ENCODE measurements around the gene RAPGEF3. TPM values are rescaled to one million over a fixed set of nuclear protein-coding genes. Genes with fewer than 3 reads are reported as not detected.

Gene RAPGEF3
- total and polyA plus RNA-seq, 2 of the 13 experiments (the other 11 are each of a cell fraction or from before 2014, with no cell fraction given), result 0.07 TPM

DNA sequence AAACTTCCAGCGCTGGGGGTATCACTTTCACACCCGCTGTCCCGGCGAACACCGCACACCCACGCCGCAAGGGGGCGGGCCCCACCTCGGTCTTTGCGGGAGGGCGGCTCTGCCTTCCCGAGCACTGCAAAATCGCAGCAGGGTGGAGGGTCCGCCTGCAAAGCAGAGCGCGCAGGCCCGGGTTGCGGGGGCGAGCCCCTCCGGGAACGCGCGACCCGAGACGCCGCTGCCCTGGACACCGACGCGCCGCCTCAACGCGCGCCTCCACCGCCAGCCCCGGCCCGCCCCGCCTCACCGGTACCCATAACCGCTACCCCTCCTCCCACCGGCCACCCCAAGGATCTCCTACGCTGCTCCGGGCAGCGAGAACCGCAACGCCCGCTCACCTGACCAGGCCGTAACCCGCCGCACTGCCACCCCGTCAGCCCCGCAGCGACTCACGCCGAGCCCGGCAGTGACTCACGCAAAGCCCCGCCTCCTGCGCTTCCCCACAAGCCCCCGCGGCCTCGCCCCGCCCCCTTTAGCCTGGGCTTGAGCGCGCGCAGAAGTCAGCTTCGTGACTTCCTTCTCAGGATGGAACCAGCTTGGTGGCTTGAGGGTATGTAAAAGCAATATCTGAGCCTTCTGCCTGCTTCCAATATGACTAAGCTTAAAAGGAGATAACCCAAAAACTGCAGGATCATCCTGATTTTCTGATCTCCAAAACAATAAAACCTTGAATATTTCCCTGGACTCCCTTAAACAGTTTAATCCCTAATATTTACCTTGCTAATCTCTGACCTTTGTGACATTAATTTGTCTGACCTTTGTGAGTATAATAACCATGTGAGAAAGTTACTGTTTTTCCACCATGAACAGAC, 52.9 kb downstream of the RAPGEF3 start, which contains the start of gene RPAP3 (continued):
- TF ChIP-seq MED8 (CRISPR knock-in tag; IDR thresholded peaks at IDR 0.05; ENCODE audit: insufficient replicate concordance) (peak; percentile 63), IRX3 (CRISPR knock-in tag; IDR thresholded peaks at IDR 0.05; ENCODE audit: borderline replicate concordance, low read depth) (peak; percentile 85; the same call in 1 of the 2 replicates), ZBTB7A (CRISPR knock-in tag; IDR thresholded peaks at IDR 0.05) (no peak), ZNF605 (CRISPR knock-in tag; IDR thresholded peaks at IDR 0.05) (no peak), YY1 (IDR thresholded peaks at IDR 0.05; ENCODE audit: insufficient read depth, insufficient replicate concordance, low read depth, low read length) (peak; percentile 42), ZMAT3 (CRISPR knock-in tag; conservative IDR thresholded peaks at IDR 0.05) (no peak), CHD2 (IDR thresholded peaks at IDR 0.05; ENCODE audit: low read depth, low read length) (peak; percentile 26; the same call in 1 of the 2 replicates), ERF (CRISPR knock-in tag; IDR thresholded peaks at IDR 0.05) (peak; percentile 67; the same call in 1 of the 2 replicates), ZNF432 (CRISPR knock-in tag; IDR thresholded peaks at IDR 0.05; ENCODE audit: borderline replicate concordance) (no peak), SP1 (IDR thresholded peaks at IDR 0.05) (no peak), SP1 (CRISPR knock-in tag; IDR thresholded peaks at IDR 0.05) (peak; percentile 82), MXI1 (IDR thresholded peaks at IDR 0.05; ENCODE audit: borderline replicate concordance, low read depth, low read length) (peak; percentile 21; the same call in 1 of the 3 replicates), KDM5A (IDR thresholded peaks at IDR 0.05; ENCODE audit: borderline replicate concordance, low read length) (peak; percentile 59), THAP11 (CRISPR knock-in tag; IDR thresholded peaks at IDR 0.05) (peak; percentile 80)
- TF ChIP-seq, protein P1, sequence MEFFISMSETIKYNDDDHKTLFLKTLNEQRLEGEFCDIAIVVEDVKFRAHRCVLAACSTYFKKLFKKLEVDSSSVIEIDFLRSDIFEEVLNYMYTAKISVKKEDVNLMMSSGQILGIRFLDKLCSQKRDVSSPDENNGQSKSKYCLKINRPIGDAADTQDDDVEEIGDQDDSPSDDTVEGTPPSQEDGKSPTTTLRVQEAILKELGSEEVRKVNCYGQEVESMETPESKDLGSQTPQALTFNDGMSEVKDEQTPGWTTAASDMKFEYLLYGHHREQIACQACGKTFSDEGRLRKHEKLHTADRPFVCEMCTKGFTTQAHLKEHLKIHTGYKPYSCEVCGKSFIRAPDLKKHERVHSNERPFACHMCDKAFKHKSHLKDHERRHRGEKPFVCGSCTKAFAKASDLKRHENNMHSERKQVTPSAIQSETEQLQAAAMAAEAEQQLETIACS (CRISPR knock-in tag; IDR thresholded peaks at IDR 0.05), result peak; percentile 85
- TF ChIP-seq, protein P2, sequence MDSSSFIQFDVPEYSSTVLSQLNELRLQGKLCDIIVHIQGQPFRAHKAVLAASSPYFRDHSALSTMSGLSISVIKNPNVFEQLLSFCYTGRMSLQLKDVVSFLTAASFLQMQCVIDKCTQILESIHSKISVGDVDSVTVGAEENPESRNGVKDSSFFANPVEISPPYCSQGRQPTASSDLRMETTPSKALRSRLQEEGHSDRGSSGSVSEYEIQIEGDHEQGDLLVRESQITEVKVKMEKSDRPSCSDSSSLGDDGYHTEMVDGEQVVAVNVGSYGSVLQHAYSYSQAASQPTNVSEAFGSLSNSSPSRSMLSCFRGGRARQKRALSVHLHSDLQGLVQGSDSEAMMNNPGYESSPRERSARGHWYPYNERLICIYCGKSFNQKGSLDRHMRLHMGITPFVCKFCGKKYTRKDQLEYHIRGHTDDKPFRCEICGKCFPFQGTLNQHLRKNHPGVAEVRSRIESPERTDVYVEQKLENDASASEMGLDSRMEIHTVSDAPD (CRISPR knock-in tag; IDR thresholded peaks at IDR 0.05), result no peak
- TF ChIP-seq, protein P3, sequence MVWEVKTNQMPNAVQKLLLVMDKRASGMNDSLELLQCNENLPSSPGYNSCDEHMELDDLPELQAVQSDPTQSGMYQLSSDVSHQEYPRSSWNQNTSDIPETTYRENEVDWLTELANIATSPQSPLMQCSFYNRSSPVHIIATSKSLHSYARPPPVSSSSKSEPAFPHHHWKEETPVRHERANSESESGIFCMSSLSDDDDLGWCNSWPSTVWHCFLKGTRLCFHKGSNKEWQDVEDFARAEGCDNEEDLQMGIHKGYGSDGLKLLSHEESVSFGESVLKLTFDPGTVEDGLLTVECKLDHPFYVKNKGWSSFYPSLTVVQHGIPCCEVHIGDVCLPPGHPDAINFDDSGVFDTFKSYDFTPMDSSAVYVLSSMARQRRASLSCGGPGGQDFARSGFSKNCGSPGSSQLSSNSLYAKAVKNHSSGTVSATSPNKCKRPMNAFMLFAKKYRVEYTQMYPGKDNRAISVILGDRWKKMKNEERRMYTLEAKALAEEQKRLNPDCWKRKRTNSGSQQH (CRISPR knock-in tag; IDR thresholded peaks at IDR 0.05; ENCODE audit: low read depth), result peak; percentile 65; the same call in 1 of the 2 replicates
- TF ChIP-seq, protein P4, sequence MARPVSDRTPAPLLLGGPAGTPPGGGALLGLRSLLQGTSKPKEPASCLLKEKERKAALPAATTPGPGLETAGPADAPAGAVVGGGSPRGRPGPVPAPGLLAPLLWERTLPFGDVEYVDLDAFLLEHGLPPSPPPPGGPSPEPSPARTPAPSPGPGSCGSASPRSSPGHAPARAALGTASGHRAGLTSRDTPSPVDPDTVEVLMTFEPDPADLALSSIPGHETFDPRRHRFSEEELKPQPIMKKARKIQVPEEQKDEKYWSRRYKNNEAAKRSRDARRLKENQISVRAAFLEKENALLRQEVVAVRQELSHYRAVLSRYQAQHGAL (CRISPR knock-in tag; IDR thresholded peaks at IDR 0.05; ENCODE audit: not compliant biosample characterization), result no peak
- TF ChIP-seq, protein P5, sequence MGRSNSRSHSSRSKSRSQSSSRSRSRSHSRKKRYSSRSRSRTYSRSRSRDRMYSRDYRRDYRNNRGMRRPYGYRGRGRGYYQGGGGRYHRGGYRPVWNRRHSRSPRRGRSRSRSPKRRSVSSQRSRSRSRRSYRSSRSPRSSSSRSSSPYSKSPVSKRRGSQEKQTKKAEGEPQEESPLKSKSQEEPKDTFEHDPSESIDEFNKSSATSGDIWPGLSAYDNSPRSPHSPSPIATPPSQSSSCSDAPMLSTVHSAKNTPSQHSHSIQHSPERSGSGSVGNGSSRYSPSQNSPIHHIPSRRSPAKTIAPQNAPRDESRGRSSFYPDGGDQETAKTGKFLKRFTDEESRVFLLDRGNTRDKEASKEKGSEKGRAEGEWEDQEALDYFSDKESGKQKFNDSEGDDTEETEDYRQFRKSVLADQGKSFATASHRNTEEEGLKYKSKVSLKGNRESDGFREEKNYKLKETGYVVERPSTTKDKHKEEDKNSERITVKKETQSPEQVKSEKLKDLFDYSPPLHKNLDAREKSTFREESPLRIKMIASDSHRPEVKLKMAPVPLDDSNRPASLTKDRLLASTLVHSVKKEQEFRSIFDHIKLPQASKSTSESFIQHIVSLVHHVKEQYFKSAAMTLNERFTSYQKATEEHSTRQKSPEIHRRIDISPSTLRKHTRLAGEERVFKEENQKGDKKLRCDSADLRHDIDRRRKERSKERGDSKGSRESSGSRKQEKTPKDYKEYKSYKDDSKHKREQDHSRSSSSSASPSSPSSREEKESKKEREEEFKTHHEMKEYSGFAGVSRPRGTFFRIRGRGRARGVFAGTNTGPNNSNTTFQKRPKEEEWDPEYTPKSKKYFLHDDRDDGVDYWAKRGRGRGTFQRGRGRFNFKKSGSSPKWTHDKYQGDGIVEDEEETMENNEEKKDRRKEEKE (IDR thresholded peaks at IDR 0.05), result no peak
- TF ChIP-seq, protein P6, sequence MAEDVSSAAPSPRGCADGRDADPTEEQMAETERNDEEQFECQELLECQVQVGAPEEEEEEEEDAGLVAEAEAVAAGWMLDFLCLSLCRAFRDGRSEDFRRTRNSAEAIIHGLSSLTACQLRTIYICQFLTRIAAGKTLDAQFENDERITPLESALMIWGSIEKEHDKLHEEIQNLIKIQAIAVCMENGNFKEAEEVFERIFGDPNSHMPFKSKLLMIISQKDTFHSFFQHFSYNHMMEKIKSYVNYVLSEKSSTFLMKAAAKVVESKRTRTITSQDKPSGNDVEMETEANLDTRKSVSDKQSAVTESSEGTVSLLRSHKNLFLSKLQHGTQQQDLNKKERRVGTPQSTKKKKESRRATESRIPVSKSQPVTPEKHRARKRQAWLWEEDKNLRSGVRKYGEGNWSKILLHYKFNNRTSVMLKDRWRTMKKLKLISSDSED (CRISPR knock-in tag; IDR thresholded peaks at IDR 0.05), result no peak; the same call in 1 of the 2 replicates
